ENCODE measurements around the gene N4BP2. TPM values are rescaled to one million over a fixed set of nuclear protein-coding genes. Genes with fewer than 3 reads are reported as not detected.
"Not testable (repeated sequence)": the region's sequence is repeated elsewhere in the genome, so short reads cannot be mapped to it uniquely, and the experiment has no call there.

Gene N4BP2
- total RNA-seq, 2 donors from 2014 or later, result 16.6 to 22.4 TPM

GRCh38 chr4:40055863-40056715, 561 bp upstream of the N4BP2 start:
- Mint-ChIP-seq H3K27me3 (no peaks in the 10 kb centered on the region), H3K27ac (peak overlapping the region; percentile 95), H3K4me3 (peak overlapping the region; percentile 97), H3K4me1 (peaks cover 27% of the 10 kb centered on the region), H3K36me3 (ENCODE audit: low read depth) (peaks cover 3% of the 10 kb centered on the region)
- peak; percentile 32 to 48 (median 42) for DNase-seq
- peak; percentile 28 for ATAC-seq
- H3K9me3 ChIP-seq (ENCODE audit: control insufficient read depth, low read length, poor library complexity, severe bottlenecking), result no peaks in the 10 kb centered on the region

- peaks cover 4% of the 10 kb centered on the region for H3K36me3 Mint-ChIP-seq (ENCODE audit: low read depth)
- DNase-seq (peak; percentile 22 to 52 (median 51)), ATAC-seq (peak; percentile 79)
- H3K4me1 Mint-ChIP-seq, result peaks cover 33% of the 10 kb centered on the region
- peak overlapping the region; percentile 97 for H3K4me3 Mint-ChIP-seq
- H3K27me3 Mint-ChIP-seq, result no peaks in the 10 kb centered on the region
- peak overlapping the region; percentile 95 for H3K27ac Mint-ChIP-seq
- no peaks in the 10 kb centered on the region for H3K9me3 ChIP-seq (ENCODE audit: control insufficient read depth, low read length, poor library complexity, severe bottlenecking)
Measured at GRCh38 chr4:40057586-40058091, 989 bp downstream of the N4BP2 start.

- no peaks in the 10 kb centered on the region for H3K9me3 ChIP-seq (ENCODE audit: control insufficient read depth, low read length, poor library complexity, severe bottlenecking)
Measured at GRCh38 chr4:40058121-40058520, 1.5 kb downstream of the N4BP2 start.

GRCh38 chr4:40058854-40059253, 2.2 kb downstream of the N4BP2 start:
- peak overlapping the region; percentile 61 for H3K4me3 Mint-ChIP-seq
- DNase-seq (no peak), ATAC-seq (no peak)
- H3K9me3 ChIP-seq (ENCODE audit: control insufficient read depth, low read length, poor library complexity, severe bottlenecking), result no peaks in the 10 kb centered on the region
- H3K4me1 Mint-ChIP-seq, result peaks cover 31% of the 10 kb centered on the region
- H3K27ac Mint-ChIP-seq, result peak overlapping the region; percentile 95
- peaks cover 4% of the 10 kb centered on the region for H3K36me3 Mint-ChIP-seq (ENCODE audit: low read depth)
- H3K27me3 Mint-ChIP-seq, result no peaks in the 10 kb centered on the region

More at GRCh38 chr4:40058121-40058520, 1.5 kb downstream of the N4BP2 start:
- Mint-ChIP-seq H3K36me3 (ENCODE audit: low read depth) (peaks cover 4% of the 10 kb centered on the region), H3K4me3 (peak overlapping the region; percentile 97), H3K27me3 (no peaks in the 10 kb centered on the region), H3K4me1 (peaks cover 31% of the 10 kb centered on the region), H3K27ac (peak overlapping the region; percentile 95)
- no peak for DNase-seq
- no peak for ATAC-seq

GRCh38 chr4:40059362-40059761, 2.7 kb downstream of the N4BP2 start:
- DNase-seq, result no peak
- H3K9me3 ChIP-seq (ENCODE audit: control insufficient read depth, low read length, poor library complexity, severe bottlenecking), result no peaks in the 10 kb centered on the region
- H3K36me3 Mint-ChIP-seq (ENCODE audit: low read depth), result peaks cover 4% of the 10 kb centered on the region
- no peak for ATAC-seq
- H3K4me1 Mint-ChIP-seq, result peaks cover 31% of the 10 kb centered on the region
- peak overlapping the region; percentile 95 for H3K27ac Mint-ChIP-seq
- H3K4me3 Mint-ChIP-seq, result peak overlapping the region; percentile 50
- H3K27me3 Mint-ChIP-seq, result no peaks in the 10 kb centered on the region

- H3K9me3 ChIP-seq (ENCODE audit: control insufficient read depth, low read length, poor library complexity, severe bottlenecking), result no peaks in the 10 kb centered on the region
- no peak for DNase-seq
- Mint-ChIP-seq H3K36me3 (ENCODE audit: low read depth) (peaks cover 8% of the 10 kb centered on the region), H3K4me1 (peaks cover 38% of the 10 kb centered on the region), H3K4me3 (peak overlapping the region; percentile 78), H3K27me3 (no peaks in the 10 kb centered on the region), H3K27ac (peak overlapping the region; percentile 87)
- ATAC-seq, result no peak
Measured at GRCh38 chr4:40065010-40065409, 8.4 kb downstream of the N4BP2 start.

- DNase-seq, result no peak
- H3K4me1 Mint-ChIP-seq, result peaks cover 42% of the 10 kb centered on the region
Measured at GRCh38 chr4:40066651-40067050, 10.0 kb downstream of the N4BP2 start.

GRCh38 chr4:40070387-40070786, 13.7 kb downstream of the N4BP2 start:
- Mint-ChIP-seq H3K27ac (no peak overlapping the region), H3K27me3 (no peaks in the 10 kb centered on the region), H3K4me3 (no peak overlapping the region), H3K36me3 (ENCODE audit: low read depth) (peaks cover 5% of the 10 kb centered on the region), H3K4me1 (peaks cover 27% of the 10 kb centered on the region)
- ATAC-seq, result no peak
- H3K9me3 ChIP-seq (ENCODE audit: control insufficient read depth, low read length, poor library complexity, severe bottlenecking), result no peaks in the 10 kb centered on the region
- no peak for DNase-seq

More at GRCh38 chr4:40066651-40067050, 10.0 kb downstream of the N4BP2 start:
- no peak for ATAC-seq
- Mint-ChIP-seq H3K4me3 (peak overlapping the region; percentile 41), H3K36me3 (ENCODE audit: low read depth) (peaks cover 10% of the 10 kb centered on the region), H3K27me3 (no peaks in the 10 kb centered on the region), H3K27ac (peak overlapping the region; percentile 87)
- no peaks in the 10 kb centered on the region for H3K9me3 ChIP-seq (ENCODE audit: control insufficient read depth, low read length, poor library complexity, severe bottlenecking)

- no peak overlapping the region for H3K27ac Mint-ChIP-seq
- H3K4me1 Mint-ChIP-seq, result peaks cover 6% of the 10 kb centered on the region
- ATAC-seq (no peak), DNase-seq (no peak)
- H3K9me3 ChIP-seq (ENCODE audit: control insufficient read depth, low read length, poor library complexity, severe bottlenecking), result no peaks in the 10 kb centered on the region
- H3K4me3 Mint-ChIP-seq, result no peak overlapping the region
- H3K27me3 Mint-ChIP-seq, result no peaks in the 10 kb centered on the region
- H3K36me3 Mint-ChIP-seq (ENCODE audit: low read depth), result peaks cover 3% of the 10 kb centered on the region
Measured at GRCh38 chr4:40086421-40086820, 29.8 kb downstream of the N4BP2 start.

GRCh38 chr4:40087799-40088366, 31.2 kb downstream of the N4BP2 start:
- H3K27me3 Mint-ChIP-seq, result no peaks in the 10 kb centered on the region
- H3K9me3 ChIP-seq (ENCODE audit: control insufficient read depth, low read length, poor library complexity, severe bottlenecking), result no peaks in the 10 kb centered on the region
- no peak overlapping the region for H3K27ac Mint-ChIP-seq
- no peak overlapping the region for H3K4me3 Mint-ChIP-seq
- H3K4me1 Mint-ChIP-seq, result peaks cover 6% of the 10 kb centered on the region
- peaks cover 3% of the 10 kb centered on the region for H3K36me3 Mint-ChIP-seq (ENCODE audit: low read depth)
- no peak for ATAC-seq
- no peak for DNase-seq

- H3K4me1 Mint-ChIP-seq; ATAC-seq; DNase-seq; H3K4me3 Mint-ChIP-seq; H3K9me3 ChIP-seq (ENCODE audit: control insufficient read depth, low read length, poor library complexity, severe bottlenecking); H3K27me3 Mint-ChIP-seq; H3K27ac Mint-ChIP-seq; H3K36me3 Mint-ChIP-seq (ENCODE audit: low read depth): not testable (repeated sequence)
Measured at GRCh38 chr4:40093400-40093799, 36.8 kb downstream of the N4BP2 start.

GRCh38 chr4:40099010-40099409, 42.4 kb downstream of the N4BP2 start:
- no peaks in the 10 kb centered on the region for H3K9me3 ChIP-seq (ENCODE audit: control insufficient read depth, low read length, poor library complexity, severe bottlenecking)
- Mint-ChIP-seq H3K27ac (no peak overlapping the region), H3K4me3 (no peak overlapping the region), H3K4me1 (peaks cover 10% of the 10 kb centered on the region), H3K36me3 (ENCODE audit: low read depth) (peaks cover 8% of the 10 kb centered on the region), H3K27me3 (no peaks in the 10 kb centered on the region)
- DNase-seq (no peak), ATAC-seq (no peak)

- not testable (repeated sequence) for H3K4me3 Mint-ChIP-seq; H3K27ac Mint-ChIP-seq; DNase-seq; ATAC-seq; H3K36me3 Mint-ChIP-seq (ENCODE audit: low read depth); H3K27me3 Mint-ChIP-seq; H3K4me1 Mint-ChIP-seq; H3K9me3 ChIP-seq (ENCODE audit: control insufficient read depth, low read length, poor library complexity, severe bottlenecking)
Measured at GRCh38 chr4:40107150-40107549, 50.5 kb downstream of the N4BP2 start.

Data from T-helper 17 cell (primary cell).